Smooth muscle cell (in vitro differentiated cells): Measurements from ENCODE around the gene EFNA3. TPM values are rescaled to one million over a fixed set of nuclear protein-coding genes. Genes with fewer than 3 reads are reported as not detected.

ENCODE experiments used
- DNase-seq: peaks from one replicate; lab custom pipeline; 2025; ENCODE audit not compliant: unreplicated experiment; lab: John Stamatoyannopoulos, UW
- H2AFZ ChIP-seq: fragments of 200-600 bp; sonication (generic); 2 replicates; pipeline ENCODE4 v1.6.0; 2016; ENCODE audit warnings: antibody characterized with exemption, low read depth, mild to moderate bottlenecking
- H3F3A ChIP-seq: fragments of 200-600 bp; sonication (generic); 2 replicates; pipeline ENCODE4 v1.6.0; 2017; ENCODE audit warnings: antibody characterized with exemption, low read depth
- H3K27ac ChIP-seq: fragments of 200-600 bp; sonication (generic); 2 replicates; pipeline ENCODE4 v1.5.1; 2016; ENCODE audit warnings: low read depth, mild to moderate bottlenecking
- H3K27me3 ChIP-seq: fragments of 200-600 bp; sonication (generic); 2 replicates; pipeline ENCODE4 v1.6.1; 2016; ENCODE audit warnings: low read depth, mild to moderate bottlenecking
- H3K36me3 ChIP-seq: fragments of 200-600 bp; sonication (generic); 2 replicates; pipeline ENCODE4 v1.5.1; 2016; ENCODE audit warnings: low read depth
- H3K4me1 ChIP-seq: fragments of 200-600 bp; sonication (generic); 2 replicates; pipeline ENCODE4 v1.5.1; 2016; ENCODE audit warnings: low read depth
- H3K4me2 ChIP-seq: fragments of 200-600 bp; sonication (generic); 2 replicates; pipeline ENCODE4 v1.6.0; 2016; ENCODE audit warnings: mild to moderate bottlenecking
- H3K4me3 ChIP-seq: fragments of 200-600 bp; sonication (generic); 2 replicates; pipeline ENCODE4 v1.5.1; 2016; ENCODE audit warnings: mild to moderate bottlenecking
- H3K79me2 ChIP-seq: fragments of 200-600 bp; sonication (generic); 2 replicates; pipeline ENCODE4 v1.6.0; 2016; ENCODE audit warnings: low read depth, mild to moderate bottlenecking
- H3K9ac ChIP-seq: fragments of 200-600 bp; sonication (generic); 2 replicates; pipeline ENCODE4 v1.6.0; 2016; ENCODE audit warnings: low read depth
- H3K9me3 ChIP-seq: fragments of 200-600 bp; sonication (generic); replicated peaks from 2 replicates; pipeline ENCODE4 v1.5.1; 2016; ENCODE audit warnings: low read depth
- H4K20me1 ChIP-seq: fragments of 200-600 bp; sonication (generic); 2 replicates; pipeline ENCODE4 v1.6.0; 2016; ENCODE audit warnings: low read depth
- WGBS: methylation state at CpG from one replicate; pipeline ENCODE4 v1.1.7; 2016; ENCODE audit warnings: low lambda C conversion rate; 5-methylcytosine and 5-hydroxymethylcytosine counted together
- polyA plus RNA-seq: library from polyadenylated mRNA; unstranded; fragments of >200 nt; fragmentation: Nextera tagmentation; extraction: Ambion mirVana; gene quantifications from 2 replicates; pipeline ENCODE4 v1.2.1, GENCODE V29; 2016
- total RNA-seq: library from RNA; depleted of rRNA; stranded (reverse); fragments of >200 nt; gene quantifications from 2 replicates; pipeline ENCODE4 v1.2.3, GENCODE V29; 2014
- TF ChIP-seq, protein P1 (sequence below): fragments of 200-600 bp; sonication (generic); IDR thresholded peaks from 2 replicates; pipeline ENCODE4 v1.5.1; 2017; ENCODE audit warnings: borderline replicate concordance, mild to moderate bottlenecking, antibody characterized with exemption; ENCODE audit not compliant: insufficient read depth, poor library complexity, severe bottlenecking

EFNA3 gene
- total and polyA plus RNA-seq, 2 experiments from 2014 or later = 5.2 to 9.1 TPM

DNA sequence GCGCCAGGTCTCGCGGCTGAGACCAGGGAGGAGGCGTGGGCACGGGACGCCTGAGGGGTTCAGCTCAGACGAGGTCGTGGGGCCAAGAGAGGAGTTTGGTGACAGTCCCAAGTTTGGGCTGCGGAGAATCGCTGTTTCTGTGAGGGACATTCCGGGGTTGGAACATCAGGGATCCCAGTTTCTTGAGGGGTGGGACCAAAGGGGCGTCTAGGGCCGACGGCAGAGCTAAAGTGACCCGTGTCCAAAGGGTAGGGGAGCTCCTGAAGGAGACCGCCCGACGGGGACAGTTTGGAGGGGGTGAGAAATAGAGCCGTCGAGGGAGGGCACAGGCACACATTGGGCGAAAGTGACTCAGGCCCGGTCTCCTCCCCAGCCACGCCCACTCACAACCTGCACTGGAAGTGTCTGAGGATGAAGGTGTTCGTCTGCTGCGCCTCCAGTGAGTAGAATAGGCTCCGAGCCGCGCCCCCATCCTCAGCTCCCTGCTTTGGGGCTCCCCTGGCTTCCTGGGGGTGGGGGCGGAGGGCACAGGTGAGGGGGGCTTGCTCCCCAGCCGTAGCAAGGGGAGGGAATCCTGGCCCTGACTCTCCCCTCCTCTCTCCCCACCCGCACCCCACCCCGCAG lies 7.0 kb downstream of the EFNA3 start:
- Histone ChIP-seq H3K27ac (peak overlapping the region; percentile 70), H2AFZ (peak overlapping the region; percentile 92), H3K36me3 (no peaks in the 10 kb centered on the region), H3K27me3 (peaks cover 35% of the 10 kb centered on the region), H3K4me3 (peak overlapping the region; percentile 78), H3K4me1 (peaks cover 19% of the 10 kb centered on the region), H3K9ac (no peak overlapping the region), H4K20me1 (peaks cover 8% of the 10 kb centered on the region), H3K79me2 (no peaks in the 10 kb centered on the region), H3F3A (peaks cover 7% of the 10 kb centered on the region), H3K4me2 (peak overlapping the region; percentile 87), H3K9me3 (no peaks in the 10 kb centered on the region)
- DNase-seq = no peak
- 2% methylated on average over 27 of the region's 32 CpGs for WGBS
- TF ChIP-seq, protein P1, sequence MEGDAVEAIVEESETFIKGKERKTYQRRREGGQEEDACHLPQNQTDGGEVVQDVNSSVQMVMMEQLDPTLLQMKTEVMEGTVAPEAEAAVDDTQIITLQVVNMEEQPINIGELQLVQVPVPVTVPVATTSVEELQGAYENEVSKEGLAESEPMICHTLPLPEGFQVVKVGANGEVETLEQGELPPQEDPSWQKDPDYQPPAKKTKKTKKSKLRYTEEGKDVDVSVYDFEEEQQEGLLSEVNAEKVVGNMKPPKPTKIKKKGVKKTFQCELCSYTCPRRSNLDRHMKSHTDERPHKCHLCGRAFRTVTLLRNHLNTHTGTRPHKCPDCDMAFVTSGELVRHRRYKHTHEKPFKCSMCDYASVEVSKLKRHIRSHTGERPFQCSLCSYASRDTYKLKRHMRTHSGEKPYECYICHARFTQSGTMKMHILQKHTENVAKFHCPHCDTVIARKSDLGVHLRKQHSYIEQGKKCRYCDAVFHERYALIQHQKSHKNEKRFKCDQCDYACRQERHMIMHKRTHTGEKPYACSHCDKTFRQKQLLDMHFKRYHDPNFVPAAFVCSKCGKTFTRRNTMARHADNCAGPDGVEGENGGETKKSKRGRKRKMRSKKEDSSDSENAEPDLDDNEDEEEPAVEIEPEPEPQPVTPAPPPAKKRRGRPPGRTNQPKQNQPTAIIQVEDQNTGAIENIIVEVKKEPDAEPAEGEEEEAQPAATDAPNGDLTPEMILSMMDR = no peak

- H3K4me3 ChIP-seq = peak overlapping the region; percentile 78
- DNase-seq = peak; percentile 38
- H3K9ac ChIP-seq = no peak overlapping the region
- H3K79me2 ChIP-seq = no peaks in the 10 kb centered on the region
- H4K20me1 ChIP-seq = peaks cover 4% of the 10 kb centered on the region
- peak overlapping the region; percentile 70 for H3K27ac ChIP-seq
- peak overlapping the region; percentile 87 for H3K4me2 ChIP-seq
- TF ChIP-seq, protein P1 = peak; percentile 100
- H3K27me3 ChIP-seq = peaks cover 29% of the 10 kb centered on the region
- H3K4me1 ChIP-seq = peaks cover 19% of the 10 kb centered on the region
- no peaks in the 10 kb centered on the region for H3K9me3 ChIP-seq
- H3F3A ChIP-seq = peaks cover 3% of the 10 kb centered on the region
- no peaks in the 10 kb centered on the region for H3K36me3 ChIP-seq
- H2AFZ ChIP-seq = no peak overlapping the region
- 28% methylated on average over 19 of the region's 24 CpGs for WGBS
Measured at GRCh38 chr1:155086128-155086741, 7.6 kb downstream of the EFNA3 start.

DNA sequence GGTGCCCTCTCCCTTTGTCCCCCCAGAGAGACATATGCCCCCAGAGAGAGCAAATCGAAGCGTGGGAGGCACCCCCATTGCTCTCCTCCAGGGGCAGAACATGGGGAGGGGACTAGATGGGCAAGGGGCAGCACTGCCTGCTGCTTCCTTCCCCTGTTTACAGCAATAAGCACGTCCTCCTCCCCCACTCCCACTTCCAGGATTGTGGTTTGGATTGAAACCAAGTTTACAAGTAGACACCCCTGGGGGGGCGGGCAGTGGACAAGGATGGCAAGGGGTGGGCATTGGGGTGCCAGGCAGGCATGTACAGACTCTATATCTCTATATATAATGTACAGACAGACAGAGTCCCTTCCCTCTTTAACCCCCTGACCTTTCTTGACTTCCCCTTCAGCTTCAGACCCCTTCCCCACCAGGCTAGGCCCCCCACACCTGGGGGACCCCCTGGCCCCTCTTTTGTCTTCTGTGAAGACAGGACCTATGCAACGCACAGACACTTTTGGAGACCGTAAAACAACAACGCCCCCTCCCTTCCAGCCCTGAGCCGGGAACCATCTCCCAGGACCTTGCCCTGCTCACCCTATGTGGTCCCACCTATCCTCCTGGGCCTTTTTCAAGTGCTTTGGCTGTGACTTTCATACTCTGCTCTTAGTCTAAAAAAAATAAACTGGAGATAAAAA lies 8.4 kb downstream of the EFNA3 start:
- Histone ChIP-seq H3K36me3 (no peaks in the 10 kb centered on the region), H3K4me2 (no peak overlapping the region), H3K27me3 (peaks cover 21% of the 10 kb centered on the region), H3K9ac (no peak overlapping the region), H3K27ac (no peak overlapping the region), H3F3A (no peaks in the 10 kb centered on the region), H2AFZ (no peak overlapping the region), H3K4me1 (peaks cover 17% of the 10 kb centered on the region), H3K79me2 (no peaks in the 10 kb centered on the region), H3K9me3 (no peaks in the 10 kb centered on the region), H3K4me3 (no peak overlapping the region), H4K20me1 (no peaks in the 10 kb centered on the region)
- TF ChIP-seq, protein P1 = no peak
- 78% methylated on average over 8 of the region's 8 CpGs for whole genome bisulfite sequencing
- no peak for DNase-seq
